ENCODE measurements around the gene GPA33. TPM values are rescaled to one million over a fixed set of nuclear protein-coding genes. Genes with fewer than 3 reads are reported as not detected.

Gene GPA33
- total and polyA plus RNA-seq, 3 donors from 2014 or later, result 0.62 to 1.1 (median 0.63) TPM

DNA sequence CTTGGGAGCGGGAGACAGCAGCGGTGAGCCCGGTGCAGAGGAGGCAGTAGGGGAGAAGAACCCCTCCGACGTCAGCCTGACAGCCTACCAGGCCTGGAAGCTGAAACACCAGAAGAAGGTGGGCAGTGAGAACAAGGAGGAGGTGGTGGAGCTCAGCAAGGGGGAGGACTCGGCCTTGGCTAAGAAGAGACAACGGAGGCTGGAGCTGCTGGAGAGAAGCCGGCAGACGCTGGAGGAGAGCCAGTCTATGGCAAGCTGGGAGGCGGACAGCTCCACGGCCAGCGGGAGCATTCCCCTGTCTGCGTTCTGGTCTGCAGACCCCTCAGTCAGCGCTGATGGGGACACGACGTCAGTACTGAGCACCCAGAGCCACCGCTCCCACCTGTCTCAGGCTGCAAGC lies 36.6 kb upstream of the GPA33 start:
- intact Hi-C loops (cut with DNase I; ENCODE audit: low total_unique reads), result no loop called here
- peaks cover 9% of the 10 kb centered on the region for H3K4me1 ChIP-seq
- no peak overlapping the region for H3K4me3 ChIP-seq
- no peaks in the 10 kb centered on the region for H3K9me3 ChIP-seq
- peak; percentile 77 for DNase-seq
- no peaks in the 10 kb centered on the region for H3K27me3 ChIP-seq
- WGBS, 2 donors, result 33 to 46% methylated on average over 13 to 17 of the region's 17 CpGs
- no peaks in the 10 kb centered on the region for H3K36me3 ChIP-seq (ENCODE audit: low read depth, missing control alignments)
- TF ChIP-seq, protein P1, sequence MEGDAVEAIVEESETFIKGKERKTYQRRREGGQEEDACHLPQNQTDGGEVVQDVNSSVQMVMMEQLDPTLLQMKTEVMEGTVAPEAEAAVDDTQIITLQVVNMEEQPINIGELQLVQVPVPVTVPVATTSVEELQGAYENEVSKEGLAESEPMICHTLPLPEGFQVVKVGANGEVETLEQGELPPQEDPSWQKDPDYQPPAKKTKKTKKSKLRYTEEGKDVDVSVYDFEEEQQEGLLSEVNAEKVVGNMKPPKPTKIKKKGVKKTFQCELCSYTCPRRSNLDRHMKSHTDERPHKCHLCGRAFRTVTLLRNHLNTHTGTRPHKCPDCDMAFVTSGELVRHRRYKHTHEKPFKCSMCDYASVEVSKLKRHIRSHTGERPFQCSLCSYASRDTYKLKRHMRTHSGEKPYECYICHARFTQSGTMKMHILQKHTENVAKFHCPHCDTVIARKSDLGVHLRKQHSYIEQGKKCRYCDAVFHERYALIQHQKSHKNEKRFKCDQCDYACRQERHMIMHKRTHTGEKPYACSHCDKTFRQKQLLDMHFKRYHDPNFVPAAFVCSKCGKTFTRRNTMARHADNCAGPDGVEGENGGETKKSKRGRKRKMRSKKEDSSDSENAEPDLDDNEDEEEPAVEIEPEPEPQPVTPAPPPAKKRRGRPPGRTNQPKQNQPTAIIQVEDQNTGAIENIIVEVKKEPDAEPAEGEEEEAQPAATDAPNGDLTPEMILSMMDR (IDR thresholded peaks at IDR 0.05), result no peak
- TF ChIP-seq POLR2A (IDR thresholded peaks at IDR 0.05), result no peak
- no peak overlapping the region for H3K27ac ChIP-seq

DNA sequence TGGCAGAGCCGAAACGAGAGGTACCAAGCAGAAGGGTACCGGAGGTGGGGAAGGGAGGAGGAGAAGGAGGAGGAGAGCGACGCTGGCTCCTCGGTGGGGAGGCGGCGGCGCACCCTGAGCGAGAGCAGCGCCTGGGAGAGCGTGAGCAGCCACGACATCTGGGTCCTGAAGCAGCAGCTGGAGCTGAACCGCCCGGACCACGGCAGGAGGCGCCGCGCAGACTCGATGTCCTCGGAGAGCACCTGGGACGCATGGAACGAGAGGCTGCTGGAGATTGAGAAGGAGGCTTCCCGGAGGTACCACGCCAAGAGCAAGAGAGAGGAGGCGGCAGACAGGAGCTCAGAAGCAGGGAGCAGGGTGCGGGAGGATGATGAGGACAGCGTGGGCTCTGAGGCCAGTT lies 36.1 kb upstream of the GPA33 start:
- TF ChIP-seq POLR2A (IDR thresholded peaks at IDR 0.05), result no peak
- TF ChIP-seq, protein P1 (IDR thresholded peaks at IDR 0.05), result no peak
- Histone ChIP-seq H3K4me1 (peaks cover 9% of the 10 kb centered on the region), H3K27ac (no peak overlapping the region), H3K4me3 (no peak overlapping the region), H3K27me3 (no peaks in the 10 kb centered on the region), H3K9me3 (no peaks in the 10 kb centered on the region), H3K36me3 (ENCODE audit: low read depth, missing control alignments) (no peaks in the 10 kb centered on the region)
- 53 to 62% methylated on average over 19 to 28 of the region's 28 CpGs for WGBS, 2 donors
- no peak for DNase-seq
- intact Hi-C loops (cut with DNase I; ENCODE audit: low total_unique reads), result no loop called here

DNA sequence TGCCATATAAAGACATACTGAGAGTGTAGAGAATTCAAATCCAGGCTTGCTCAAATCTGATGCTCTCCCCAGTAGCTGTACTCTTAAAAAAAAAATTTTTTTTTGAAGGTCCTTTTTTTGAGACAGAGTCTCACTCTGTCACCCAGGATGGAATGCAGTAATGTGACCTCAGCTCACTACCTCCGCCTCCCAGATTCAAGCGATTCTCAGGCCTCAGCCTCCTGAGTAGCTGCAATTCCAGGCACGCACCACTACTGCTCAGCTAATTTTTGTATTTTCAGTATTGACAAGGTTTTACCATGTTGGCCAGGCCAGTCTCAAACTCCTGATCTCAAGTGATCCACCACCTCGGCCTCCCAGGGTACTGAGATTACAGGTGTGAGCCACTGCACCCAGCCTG lies 32.4 kb upstream of the GPA33 start:
- intact Hi-C loops (cut with DNase I; ENCODE audit: low total_unique reads), result no loop called here
- H3K9me3 ChIP-seq, result no peaks in the 10 kb centered on the region

DNA sequence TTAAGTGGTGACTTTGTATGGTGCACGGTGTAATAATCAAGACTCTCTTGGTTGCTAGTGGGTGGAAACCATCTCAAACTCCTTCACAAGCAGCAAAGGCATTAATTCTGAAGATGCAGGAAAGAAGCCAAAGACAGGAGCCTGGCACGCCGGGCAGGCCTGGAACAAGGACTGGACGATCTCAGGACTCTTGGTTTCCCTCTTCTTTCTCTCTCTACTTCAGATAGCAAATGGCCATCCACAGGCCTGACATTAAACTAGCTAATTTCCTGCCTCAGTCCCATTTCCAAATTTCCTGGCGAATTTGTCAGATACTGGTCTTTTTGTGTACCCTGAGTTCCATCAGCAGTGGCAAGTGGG lies 31.9 kb upstream of the GPA33 start:
- no peak for DNase-seq
- Histone ChIP-seq H3K9me3 (no peaks in the 10 kb centered on the region), H3K36me3 (ENCODE audit: low read depth, missing control alignments) (no peaks in the 10 kb centered on the region), H3K4me1 (peaks cover 8% of the 10 kb centered on the region), H3K27me3 (no peaks in the 10 kb centered on the region), H3K27ac (no peak overlapping the region), H3K4me3 (no peak overlapping the region)
- WGBS, 2 donors, result 55 to 74% methylated on average over 5 of the region's 5 CpGs
- TF ChIP-seq POLR2A (IDR thresholded peaks at IDR 0.05), result no peak
- TF ChIP-seq, protein P1 (IDR thresholded peaks at IDR 0.05), result no peak
- intact Hi-C loops (cut with DNase I; ENCODE audit: low total_unique reads), result no loop called here

More for the DNA sequence above, 32.4 kb upstream of the GPA33 start:
- 92 to 94% methylated on average over 4 of the region's 4 CpGs for WGBS, 2 donors
- no peaks in the 10 kb centered on the region for H3K36me3 ChIP-seq (ENCODE audit: low read depth, missing control alignments)
- peaks cover 9% of the 10 kb centered on the region for H3K4me1 ChIP-seq
- no peak overlapping the region for H3K4me3 ChIP-seq
- DNase-seq, result no peak
- H3K27ac ChIP-seq, result no peak overlapping the region
- H3K27me3 ChIP-seq, result no peaks in the 10 kb centered on the region
- no peak for TF ChIP-seq POLR2A (IDR thresholded peaks at IDR 0.05)
- TF ChIP-seq, protein P1 (IDR thresholded peaks at IDR 0.05), result no peak

DNA sequence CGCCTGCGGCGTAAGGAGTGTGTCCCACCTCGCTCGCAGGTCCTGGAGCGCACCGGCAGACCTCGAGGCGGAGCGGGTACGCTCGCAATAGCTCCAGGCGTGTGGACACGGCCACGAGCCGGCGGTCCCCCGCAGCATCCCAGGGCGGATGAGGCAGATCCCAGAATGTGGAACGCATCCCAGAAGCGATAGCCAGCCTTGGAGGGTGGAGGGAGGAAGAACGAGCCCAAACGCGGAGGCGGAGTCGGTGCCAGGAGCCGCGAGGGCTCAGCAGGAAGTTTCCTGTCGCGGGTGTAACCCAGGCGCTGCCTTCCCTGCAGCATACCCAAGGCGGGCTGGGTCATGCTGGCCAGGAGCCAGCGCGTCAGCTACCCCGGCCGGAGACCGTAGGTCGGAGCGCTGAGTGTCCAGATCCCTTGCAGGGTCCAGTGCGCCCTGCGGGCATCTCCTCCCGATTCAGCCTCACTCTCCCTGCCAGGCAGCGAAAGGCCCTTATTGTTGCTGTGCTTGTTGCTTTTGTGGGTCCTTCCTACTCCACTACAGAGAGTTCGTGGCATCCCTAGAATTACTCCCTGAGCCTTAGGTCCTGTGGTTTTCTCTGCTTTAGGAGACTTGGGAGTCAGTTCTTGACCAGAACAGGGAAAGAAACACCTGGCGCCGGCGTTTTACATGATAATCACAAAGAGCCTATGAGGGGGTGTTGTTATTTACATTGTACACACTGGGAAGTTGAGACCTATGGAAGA lies 31.4 kb upstream of the GPA33 start:
- Histone ChIP-seq H3K4me1 (peaks cover 2% of the 10 kb centered on the region), H3K27me3 (no peaks in the 10 kb centered on the region), H3K27ac (no peak overlapping the region), H3K36me3 (ENCODE audit: low read depth, missing control alignments) (no peaks in the 10 kb centered on the region), H3K4me3 (peak overlapping the region; percentile 6 to 38), H3K9me3 (no peaks in the 10 kb centered on the region)
- intact Hi-C loops (cut with DNase I; ENCODE audit: low total_unique reads), result no loop called here
- peak; percentile 38 for DNase-seq
- WGBS, 2 donors, result 9 to 18% methylated on average over 17 to 47 of the region's 47 CpGs
- TF ChIP-seq, protein P1 (IDR thresholded peaks at IDR 0.05), result no peak
- no peak for TF ChIP-seq POLR2A (IDR thresholded peaks at IDR 0.05)

All from testis (tissue), 3 donors.